Liver (tissue), 9 donors: ENCODE results near the gene SPANXD. TPM values are rescaled to one million over a fixed set of nuclear protein-coding genes. Genes with fewer than 3 reads are reported as not detected.

ENCODE experiments used
- DNase-seq: peaks from one replicate; pipeline ENCODE4 v3.0.0-alpha.2; 2017; ENCODE audit warnings: low spot score
- H3K27ac ChIP-seq, 2 donors: one replicate each; pipeline ENCODE4 v1.7.0; 2013; ENCODE audit warnings: inconsistent platforms in 2 of 2, low read length in 2 of 2, control low read depth in 1 of 2, low read depth in 1 of 2, mild to moderate bottlenecking in 1 of 2
- H3K27me3 ChIP-seq, 4 donors: one replicate each; pipeline versions ENCODE4 v1.6.1 to v1.7.0; 2013; ENCODE audit warnings: low read length in 3 of 4, inconsistent platforms in 1 of 4, mild to moderate bottlenecking in 1 of 4, moderate library complexity in 1 of 4; ENCODE audit not compliant: control insufficient read depth in 4 of 4, insufficient read depth in 4 of 4
- H3K36me3 ChIP-seq, 4 donors: one replicate each; pipeline versions ENCODE4 v1.6.1 to v1.7.0; 2013; ENCODE audit warnings: low read length in 3 of 4, mild to moderate bottlenecking in 3 of 4, low read depth in 1 of 4, moderate library complexity in 1 of 4; ENCODE audit not compliant: control insufficient read depth in 4 of 4, insufficient read depth in 3 of 4
- H3K4me1 ChIP-seq, 4 donors: one replicate each; pipeline versions ENCODE4 v1.6.1 to v1.7.0; 2013; ENCODE audit warnings: low read length in 3 of 4, mild to moderate bottlenecking in 3 of 4, moderate library complexity in 1 of 4; ENCODE audit not compliant: control insufficient read depth in 4 of 4, insufficient read depth in 4 of 4
- H3K4me3 ChIP-seq, 3 donors: one replicate each; pipeline versions ENCODE4 v1.6.1 to v1.7.0; 2013; ENCODE audit warnings: low read length in 3 of 3, control low read depth in 1 of 3, low read depth in 1 of 3, mild to moderate bottlenecking in 1 of 3
- H3K9ac ChIP-seq, 2 donors: one replicate each; pipeline ENCODE4 v1.7.0; 2013; ENCODE audit warnings: low read length in 2 of 2, mild to moderate bottlenecking in 2 of 2, moderate library complexity in 2 of 2, control low read depth in 1 of 2, low read depth in 1 of 2
- H3K9me3 ChIP-seq, 4 donors: one replicate each; pipeline versions ENCODE4 v1.6.1 to v1.7.0; 2013; ENCODE audit warnings: low read length in 3 of 4; ENCODE audit not compliant: control insufficient read depth in 4 of 4
- ATF3 ChIP-seq: IDR thresholded peaks from 2 replicates; pipeline ENCODE4 v1.6.1; 2016; ENCODE audit warnings: antibody characterized with exemption
- CTCF ChIP-seq: fragments of 150-350 bp; IDR thresholded peaks from 2 replicates; pipeline ENCODE4 v1.5.1; 2017; ENCODE audit warnings: improper control_type of control experiment, low read depth, low read length; ENCODE audit not compliant: missing input control
- EGR1 ChIP-seq, 2 donors: IDR thresholded peaks; 2 replicates each; pipeline ENCODE4 v1.6.1; 2016 to 2018; ENCODE audit warnings: antibody characterized with exemption in 2 of 2, low read depth in 2 of 2
- FOXA1 ChIP-seq: IDR thresholded peaks from 2 replicates; pipeline ENCODE4 v1.6.1; 2016; ENCODE audit warnings: antibody characterized with exemption
- FOXA2 ChIP-seq: IDR thresholded peaks from 2 replicates; pipeline ENCODE4 v1.6.1; 2016; ENCODE audit warnings: antibody characterized with exemption
- GABPA ChIP-seq, 2 donors: IDR thresholded peaks in 1 of 2; conservative IDR thresholded peaks in 1 of 2; 2 replicates each; pipeline ENCODE4 v1.6.1; 2016; ENCODE audit warnings: antibody characterized with exemption in 2 of 2, mild to moderate bottlenecking in 1 of 2, moderate library complexity in 1 of 2
- HNF4A ChIP-seq, 2 donors: conservative IDR thresholded peaks; 2 replicates each; pipeline ENCODE4 v1.6.1; 2016; ENCODE audit warnings: antibody characterized with exemption in 2 of 2, mild to moderate bottlenecking in 2 of 2
- HNF4G ChIP-seq: IDR thresholded peaks from 2 replicates; pipeline ENCODE4 v1.6.1; 2016; ENCODE audit warnings: antibody characterized with exemption
- JUND ChIP-seq, 2 donors: IDR thresholded peaks; 2 replicates each; pipeline ENCODE4 v1.6.1; 2016; ENCODE audit warnings: antibody characterized with exemption in 2 of 2
- MAX ChIP-seq: IDR thresholded peaks from 2 replicates; pipeline ENCODE4 v1.6.1; 2016; ENCODE audit warnings: antibody characterized with exemption
- RAD21 ChIP-seq, 2 donors: IDR thresholded peaks; 2 replicates each; pipeline ENCODE4 v1.6.1; 2016; ENCODE audit warnings: antibody characterized with exemption in 2 of 2, mild to moderate bottlenecking in 2 of 2
- RXRA ChIP-seq, 2 donors: IDR thresholded peaks; 2 replicates each; pipeline ENCODE4 v1.6.1; 2017 to 2018; ENCODE audit warnings: antibody characterized with exemption in 2 of 2, mild to moderate bottlenecking in 1 of 2
- SP1 ChIP-seq: IDR thresholded peaks from 2 replicates; pipeline ENCODE4 v1.6.1; 2018; ENCODE audit warnings: antibody characterized with exemption, mild to moderate bottlenecking
- TAF1 ChIP-seq: conservative IDR thresholded peaks from 2 replicates; pipeline ENCODE4 v1.6.1; 2016; ENCODE audit warnings: antibody characterized with exemption, mild to moderate bottlenecking
- YY1 ChIP-seq: IDR thresholded peaks from 2 replicates; pipeline ENCODE4 v1.6.1; 2016; ENCODE audit warnings: antibody characterized with exemption, mild to moderate bottlenecking
- ZBTB33 ChIP-seq: IDR thresholded peaks from 2 replicates; pipeline ENCODE4 v1.6.1; 2016; ENCODE audit warnings: antibody characterized with exemption
- WGBS: extraction: QIAGEN DNeasy Blood & Tissue Kit; methylation state at CpG from one replicate; pipeline ENCODE4 v1.1.7; 2013; 5-methylcytosine and 5-hydroxymethylcytosine counted together
- polyA plus RNA-seq, 2 donors: library from polyadenylated mRNA; stranded (reverse) in 1 of 2; unstranded in 1 of 2; fragments of 200-250 nt in 1 of 2; fragments of >200 nt in 1 of 2; fragmentation: Nextera tagmentation in 1 of 2; extraction: Ambion mirVana in 1 of 2; gene quantifications; one replicate each; pipeline versions ENCODE4 v1.2.1 to v1.2.3, GENCODE V29; 2013 to 2015
- total RNA-seq, 2 donors: library from RNA; depleted of rRNA; stranded (reverse); fragments of >200 nt; gene quantifications; one replicate each; pipeline ENCODE4 v1.2.3, GENCODE V29; 2014
- donor health status: healthy.
- donor health status: healthy.
- donor health status: healthy.
- donor health status: healthy.
- donor health status: healthy.

The SPANXD gene
- total and polyA plus RNA-seq, 4 donors: not detected

GRCh38 chrX:141732031-141732430 is 33.5 kb upstream of the SPANXD start:
- Histone ChIP-seq H3K9me3 (no peaks in the 10 kb centered on the region), H3K4me1 (no peaks in the 10 kb centered on the region), H3K27me3 (no peaks in the 10 kb centered on the region), H3K9ac (no peak overlapping the region), H3K27ac (no peak overlapping the region), H3K4me3 (no peak overlapping the region), H3K36me3 (no peaks in the 10 kb centered on the region)
- no peak for DNase-seq
- 60% methylated on average over 2 of the region's 2 CpGs for WGBS
- TF ChIP-seq HNF4G: no peak
- no peak for TF ChIP-seq EGR1 (IDR thresholded peaks at IDR 0.05; ENCODE audit: low read depth in 2 of 2)
- no peak for TF ChIP-seq SP1
- TF ChIP-seq TAF1: no peak
- no peak for TF ChIP-seq FOXA1
- no peak for TF ChIP-seq CTCF
- no peak for TF ChIP-seq RAD21 (IDR thresholded peaks at IDR 0.05)
- no peak for TF ChIP-seq RXRA (IDR thresholded peaks at IDR 0.05)
- TF ChIP-seq JUND (IDR thresholded peaks at IDR 0.05): no peak
- no peak for TF ChIP-seq ATF3
- TF ChIP-seq FOXA2: no peak
- no peak for TF ChIP-seq HNF4A (conservative IDR thresholded peaks at IDR 0.05)
- TF ChIP-seq MAX: no peak
- TF ChIP-seq YY1: no peak

- Histone ChIP-seq H3K27ac (no peak overlapping the region), H3K4me1 (no peaks in the 10 kb centered on the region), H3K27me3 (no peaks in the 10 kb centered on the region), H3K9ac (no peak overlapping the region), H3K4me3 (no peak overlapping the region), H3K9me3 (no peaks in the 10 kb centered on the region), H3K36me3 (no peaks in the 10 kb centered on the region)
- 53% methylated on average over 3 of the region's 3 CpGs for WGBS
- no peak for TF ChIP-seq MAX
- no peak for TF ChIP-seq GABPA (IDR thresholded peaks at IDR 0.05 in 1 of 2, conservative IDR thresholded peaks at IDR 0.05 in 1 of 2)
- no peak for TF ChIP-seq HNF4G
- no peak for TF ChIP-seq RXRA (IDR thresholded peaks at IDR 0.05)
- no peak for TF ChIP-seq RAD21 (IDR thresholded peaks at IDR 0.05)
- no peak for TF ChIP-seq JUND (IDR thresholded peaks at IDR 0.05)
- no peak for TF ChIP-seq ZBTB33
- TF ChIP-seq TAF1: no peak
- no peak for DNase-seq
Observed at GRCh38 chrX:141724186-141724585, 25.6 kb upstream of the SPANXD start.
